HepG2 (cell line): ENCODE data around the gene SAMD10. TPM values are rescaled to one million over a fixed set of nuclear protein-coding genes. Genes with fewer than 3 reads are reported as not detected.

Experiments
- AKAP8 ChIP-seq: sonication (generic); formaldehyde crosslinking; IDR thresholded peaks from 2 replicates; pipeline ENCODE4 v1.5.1; 2020; ENCODE audit warnings: mild to moderate bottlenecking, missing genetic modification reagents
- ATF2 ChIP-seq: sonication (generic); formaldehyde crosslinking; IDR thresholded peaks from 2 replicates; pipeline ENCODE4 v1.4.0; 2020; ENCODE audit warnings: missing genetic modification reagents
- DBP ChIP-seq: sonication (generic); formaldehyde crosslinking; IDR thresholded peaks from 2 replicates; pipeline ENCODE4 v1.4.0; 2020; ENCODE audit warnings: missing genetic modification reagents; ENCODE audit errors: not compliant biosample characterization
- HDAC1 ChIP-seq: sonication (generic); formaldehyde crosslinking; IDR thresholded peaks from 2 replicates; pipeline ENCODE4 v1.5.1; 2020; ENCODE audit warnings: mild to moderate bottlenecking, missing genetic modification reagents
- NFATC3 ChIP-seq: sonication (generic); formaldehyde crosslinking; IDR thresholded peaks from 2 replicates; pipeline ENCODE4 v1.5.1; 2020; ENCODE audit warnings: mild to moderate bottlenecking, missing genetic modification reagents
- NFYB ChIP-seq: sonication (generic); formaldehyde crosslinking; IDR thresholded peaks from 2 replicates; pipeline ENCODE4 v1.4.0; 2020; ENCODE audit warnings: missing genetic modification reagents
- NR2F6 ChIP-seq, 2 experiments: IDR thresholded peaks; 2 replicates each; pipeline ENCODE4 v1.6.1; 2016; ENCODE audit warnings: antibody characterized with exemption in 1 of 2, mild to moderate bottlenecking in 1 of 2
- PLRG1 ChIP-seq: fragments of 450-650 bp; conservative IDR thresholded peaks from 2 replicates; pipeline ENCODE4 v1.6.1; 2016
- SNAI1 ChIP-seq: sonication (generic); formaldehyde crosslinking; IDR thresholded peaks from 2 replicates; pipeline ENCODE4 v1.5.0; 2020; ENCODE audit warnings: mild to moderate bottlenecking, missing genetic modification reagents, borderline replicate concordance
- SRSF1 ChIP-seq: fragments of 200-400 bp; formaldehyde crosslinking; optimal IDR thresholded peaks from 2 replicates; pipeline ENCODE3; 2017; ENCODE audit warnings: mild to moderate bottlenecking, low read depth, low read length, moderate library complexity
- TIGD3 ChIP-seq: sonication (generic); formaldehyde crosslinking; IDR thresholded peaks from 2 replicates; pipeline ENCODE4 v1.5.1; 2020; ENCODE audit warnings: mild to moderate bottlenecking, missing genetic modification reagents, borderline replicate concordance
- ZFP62 ChIP-seq: sonication (generic); formaldehyde crosslinking; IDR thresholded peaks from 2 replicates; pipeline ENCODE4 v1.4.0; 2020; ENCODE audit warnings: missing genetic modification reagents
- ZNF543 ChIP-seq: sonication (generic); formaldehyde crosslinking; IDR thresholded peaks from 2 replicates; pipeline ENCODE4 v1.4.0; 2020; ENCODE audit warnings: mild to moderate bottlenecking, missing genetic modification reagents
- ZNF629 ChIP-seq: sonication (generic); formaldehyde crosslinking; conservative IDR thresholded peaks from 2 replicates; pipeline ENCODE4 v1.5.0; 2020; ENCODE audit warnings: missing genetic modification reagents
- ZNF879 ChIP-seq: sonication (generic); formaldehyde crosslinking; IDR thresholded peaks from 2 replicates; pipeline ENCODE4 v1.8.1; 2023; ENCODE audit warnings: missing genetic modification reagents
- polyA plus RNA-seq, 8 experiments: library from polyadenylated mRNA; depleted of rRNA in 3 of 8; stranded (reverse) in 7 of 8; unstranded in 1 of 8; fragments of >200 nt; fragmentation: Illumina TruSeq in 4 of 8; extraction: Trizol in 4 of 8; gene quantifications; 2 replicates each; pipeline versions ENCODE4 v1.2.1 to v1.2.3, GENCODE V29; 2011 to 2016; ENCODE audit warnings: low read depth in 4 of 8, missing spikeins in 1 of 8, mixed read lengths in 1 of 8; ENCODE audit not compliant: insufficient read depth in 1 of 8
- total RNA-seq, 5 experiments: library from RNA; depleted of rRNA; stranded (reverse); fragments of >200 nt; fragmentation: Illumina TruSeq; extraction: Trizol; gene quantifications; 2 replicates each; pipeline ENCODE4 v1.2.3, GENCODE V29; 2016; ENCODE audit warnings: low read depth in 1 of 5
- TF ChIP-seq, protein P1 (sequence below): fragments of 450-650 bp; IDR thresholded peaks from 2 replicates; pipeline ENCODE4 v1.6.1; 2016
- TF ChIP-seq, protein P2 (sequence below): sonication (generic); formaldehyde crosslinking; IDR thresholded peaks from 2 replicates; pipeline ENCODE4 v1.4.0; 2020; ENCODE audit warnings: mild to moderate bottlenecking, missing genetic modification reagents
- TF ChIP-seq, protein P3 (sequence below): sonication (generic); formaldehyde crosslinking; conservative IDR thresholded peaks from 2 replicates; pipeline ENCODE4 v1.4.0; 2020; ENCODE audit warnings: missing genetic modification reagents

The SAMD10 gene
- total and polyA plus RNA-seq, 2 of the 13 experiments (the other 11 are each of a cell fraction or from before 2014, with no cell fraction given): 6.1 to 11.0 TPM

DNA sequence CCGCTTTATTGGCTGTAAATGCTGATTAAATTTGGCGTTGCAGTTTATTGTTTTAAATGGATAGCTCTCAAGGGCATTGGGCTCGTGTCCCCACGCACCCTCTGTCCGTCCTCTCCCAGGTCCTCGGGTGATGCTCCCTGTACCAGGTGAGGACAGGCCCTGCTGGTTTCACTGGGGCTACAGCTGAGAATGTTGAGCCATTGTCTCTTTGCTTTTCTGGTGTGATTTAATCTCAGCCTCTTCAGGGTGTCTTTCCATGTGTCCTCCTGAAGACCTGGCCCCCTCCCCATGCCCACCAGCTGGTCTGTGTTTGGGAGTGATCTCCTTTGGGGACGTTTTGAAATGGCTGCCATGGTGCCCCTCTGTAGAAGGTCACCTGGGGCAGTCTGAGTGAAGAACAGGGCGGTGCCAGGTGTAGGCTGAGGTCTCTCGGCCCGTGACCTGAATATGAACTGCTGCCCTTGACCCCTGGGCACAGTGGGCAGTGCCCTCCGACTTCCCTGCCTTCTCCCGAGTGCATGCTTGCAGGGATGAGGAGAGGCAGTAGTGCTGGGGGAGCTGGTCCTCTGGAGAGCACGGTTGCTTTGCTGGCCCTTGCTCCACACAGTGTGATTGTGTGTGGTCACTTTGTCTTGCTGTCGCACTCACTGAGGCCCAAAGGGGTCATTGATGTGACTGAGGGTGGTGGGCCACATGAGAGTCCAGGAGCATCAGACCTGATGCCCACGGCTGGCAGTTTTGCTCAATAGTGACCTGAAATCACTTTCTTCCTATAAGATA lies 44.1 kb upstream of the SAMD10 start (continued):
- TF ChIP-seq, protein P1, sequence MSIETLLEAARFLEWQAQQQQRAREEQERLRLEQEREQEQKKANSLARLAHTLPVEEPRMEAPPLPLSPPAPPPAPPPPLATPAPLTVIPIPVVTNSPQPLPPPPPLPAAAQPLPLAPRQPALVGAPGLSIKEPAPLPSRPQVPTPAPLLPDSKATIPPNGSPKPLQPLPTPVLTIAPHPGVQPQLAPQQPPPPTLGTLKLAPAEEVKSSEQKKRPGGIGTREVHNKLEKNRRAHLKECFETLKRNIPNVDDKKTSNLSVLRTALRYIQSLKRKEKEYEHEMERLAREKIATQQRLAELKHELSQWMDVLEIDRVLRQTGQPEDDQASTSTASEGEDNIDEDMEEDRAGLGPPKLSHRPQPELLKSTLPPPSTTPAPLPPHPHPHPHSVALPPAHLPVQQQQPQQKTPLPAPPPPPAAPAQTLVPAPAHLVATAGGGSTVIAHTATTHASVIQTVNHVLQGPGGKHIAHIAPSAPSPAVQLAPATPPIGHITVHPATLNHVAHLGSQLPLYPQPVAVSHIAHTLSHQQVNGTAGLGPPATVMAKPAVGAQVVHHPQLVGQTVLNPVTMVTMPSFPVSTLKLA: no peak
- no peak for TF ChIP-seq DBP (CRISPR knock-in tag)
- no peak for TF ChIP-seq TIGD3
- TF ChIP-seq, protein P2, sequence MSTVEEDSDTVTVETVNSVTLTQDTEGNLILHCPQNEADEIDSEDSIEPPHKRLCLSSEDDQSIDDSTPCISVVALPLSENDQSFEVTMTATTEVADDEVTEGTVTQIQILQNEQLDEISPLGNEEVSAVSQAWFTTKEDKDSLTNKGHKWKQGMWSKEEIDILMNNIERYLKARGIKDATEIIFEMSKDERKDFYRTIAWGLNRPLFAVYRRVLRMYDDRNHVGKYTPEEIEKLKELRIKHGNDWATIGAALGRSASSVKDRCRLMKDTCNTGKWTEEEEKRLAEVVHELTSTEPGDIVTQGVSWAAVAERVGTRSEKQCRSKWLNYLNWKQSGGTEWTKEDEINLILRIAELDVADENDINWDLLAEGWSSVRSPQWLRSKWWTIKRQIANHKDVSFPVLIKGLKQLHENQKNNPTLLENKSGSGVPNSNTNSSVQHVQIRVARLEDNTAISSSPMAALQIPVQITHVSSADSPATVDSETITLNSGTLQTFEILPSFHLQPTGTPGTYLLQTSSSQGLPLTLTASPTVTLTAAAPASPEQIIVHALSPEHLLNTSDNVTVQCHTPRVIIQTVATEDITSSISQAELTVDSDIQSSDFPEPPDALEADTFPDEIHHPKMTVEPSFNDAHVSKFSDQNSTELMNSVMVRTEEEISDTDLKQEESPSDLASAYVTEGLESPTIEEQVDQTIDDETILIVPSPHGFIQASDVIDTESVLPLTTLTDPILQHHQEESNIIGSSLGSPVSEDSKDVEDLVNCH (CRISPR knock-in tag): no peak
- TF ChIP-seq ZNF879: no peak
- TF ChIP-seq, protein P3, sequence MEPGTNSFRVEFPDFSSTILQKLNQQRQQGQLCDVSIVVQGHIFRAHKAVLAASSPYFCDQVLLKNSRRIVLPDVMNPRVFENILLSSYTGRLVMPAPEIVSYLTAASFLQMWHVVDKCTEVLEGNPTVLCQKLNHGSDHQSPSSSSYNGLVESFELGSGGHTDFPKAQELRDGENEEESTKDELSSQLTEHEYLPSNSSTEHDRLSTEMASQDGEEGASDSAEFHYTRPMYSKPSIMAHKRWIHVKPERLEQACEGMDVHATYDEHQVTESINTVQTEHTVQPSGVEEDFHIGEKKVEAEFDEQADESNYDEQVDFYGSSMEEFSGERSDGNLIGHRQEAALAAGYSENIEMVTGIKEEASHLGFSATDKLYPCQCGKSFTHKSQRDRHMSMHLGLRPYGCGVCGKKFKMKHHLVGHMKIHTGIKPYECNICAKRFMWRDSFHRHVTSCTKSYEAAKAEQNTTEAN: no peak
- TF ChIP-seq SNAI1 (CRISPR knock-in tag): 0 out of 2 replicates have a peak, but pooled peaks have one; percentile 19
- TF ChIP-seq HDAC1: no peak
- no peak for TF ChIP-seq PLRG1
- no peak for TF ChIP-seq ZNF629
- TF ChIP-seq NR2F6 (IDR thresholded peaks at IDR 0.05): peak; percentile 82; the same call in 1 of the 2 replicates
- peak; percentile 86 for TF ChIP-seq NR2F6 (CRISPR knock-in tag; IDR thresholded peaks at IDR 0.05)
- TF ChIP-seq NFYB: no peak
- peak; percentile 77 for TF ChIP-seq SRSF1
- no peak for TF ChIP-seq ZFP62 (CRISPR knock-in tag)
- TF ChIP-seq ATF2 (CRISPR knock-in tag): no peak
- TF ChIP-seq AKAP8 (CRISPR knock-in tag): no peak
- TF ChIP-seq NFATC3 (CRISPR knock-in tag): no peak
- no peak for TF ChIP-seq ZNF543 (CRISPR knock-in tag)
